ENCODE measurements around the gene HLX.

DNA sequence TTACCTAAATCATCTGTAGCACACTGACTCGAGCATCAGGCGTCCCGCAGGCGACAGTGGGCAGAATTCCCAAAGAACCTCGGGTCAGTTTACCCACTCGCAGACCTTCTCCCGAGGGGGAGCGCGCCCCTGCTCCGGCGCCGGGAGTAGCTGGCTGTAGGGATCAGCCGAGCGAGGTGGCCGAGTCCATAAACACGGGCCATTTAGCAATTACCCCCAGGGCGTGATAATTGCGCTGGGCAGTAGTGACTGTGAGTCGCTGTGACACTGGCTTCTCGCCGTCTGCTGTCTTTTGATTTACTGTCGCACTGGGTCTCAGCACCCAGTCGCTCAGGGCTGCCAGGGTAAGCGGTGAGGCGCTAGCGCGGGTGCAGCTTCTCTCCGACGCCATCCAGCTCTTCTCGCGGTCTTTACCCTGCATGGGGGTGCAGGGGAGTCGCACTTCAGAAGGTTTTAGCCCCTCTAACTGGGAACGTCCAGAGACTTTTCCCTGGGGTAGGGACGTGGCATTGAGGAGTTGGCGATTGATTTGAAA is 16.2 kb downstream of the HLX start:
- no peak for TF ChIP-seq EZH2 (IDR thresholded peaks at IDR 0.05; ENCODE audit: low read length, unreplicated experiment)
- TF ChIP-seq, protein P1, sequence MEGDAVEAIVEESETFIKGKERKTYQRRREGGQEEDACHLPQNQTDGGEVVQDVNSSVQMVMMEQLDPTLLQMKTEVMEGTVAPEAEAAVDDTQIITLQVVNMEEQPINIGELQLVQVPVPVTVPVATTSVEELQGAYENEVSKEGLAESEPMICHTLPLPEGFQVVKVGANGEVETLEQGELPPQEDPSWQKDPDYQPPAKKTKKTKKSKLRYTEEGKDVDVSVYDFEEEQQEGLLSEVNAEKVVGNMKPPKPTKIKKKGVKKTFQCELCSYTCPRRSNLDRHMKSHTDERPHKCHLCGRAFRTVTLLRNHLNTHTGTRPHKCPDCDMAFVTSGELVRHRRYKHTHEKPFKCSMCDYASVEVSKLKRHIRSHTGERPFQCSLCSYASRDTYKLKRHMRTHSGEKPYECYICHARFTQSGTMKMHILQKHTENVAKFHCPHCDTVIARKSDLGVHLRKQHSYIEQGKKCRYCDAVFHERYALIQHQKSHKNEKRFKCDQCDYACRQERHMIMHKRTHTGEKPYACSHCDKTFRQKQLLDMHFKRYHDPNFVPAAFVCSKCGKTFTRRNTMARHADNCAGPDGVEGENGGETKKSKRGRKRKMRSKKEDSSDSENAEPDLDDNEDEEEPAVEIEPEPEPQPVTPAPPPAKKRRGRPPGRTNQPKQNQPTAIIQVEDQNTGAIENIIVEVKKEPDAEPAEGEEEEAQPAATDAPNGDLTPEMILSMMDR (conservative IDR thresholded peaks at IDR 0.05; ENCODE audit: low read depth, low read length), result no peak

All from PC-3 (cell line).